Measurements from ENCODE around the gene STX17.

DNA sequence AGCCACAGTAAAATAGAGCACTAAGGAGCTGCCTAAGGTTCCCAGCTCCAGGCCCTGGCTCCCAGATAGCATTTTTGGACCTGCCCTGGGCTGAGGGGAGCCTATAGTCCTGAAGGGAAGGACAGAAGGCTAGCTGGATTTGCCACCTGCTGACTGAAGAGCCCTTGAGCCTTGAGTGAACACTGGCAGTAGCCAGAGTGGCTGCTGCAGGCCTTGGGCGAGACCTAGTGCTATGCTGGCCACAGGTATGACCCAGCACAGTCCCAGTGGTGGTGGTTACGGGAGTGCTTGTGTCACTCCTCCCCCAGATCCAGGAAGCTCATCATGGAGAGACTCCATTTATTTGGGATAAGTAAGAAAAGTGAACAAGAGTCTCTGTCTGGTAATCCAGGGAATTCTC lies 10.3 kb upstream of the STX17 start:
- TF ChIP-seq, protein P1, sequence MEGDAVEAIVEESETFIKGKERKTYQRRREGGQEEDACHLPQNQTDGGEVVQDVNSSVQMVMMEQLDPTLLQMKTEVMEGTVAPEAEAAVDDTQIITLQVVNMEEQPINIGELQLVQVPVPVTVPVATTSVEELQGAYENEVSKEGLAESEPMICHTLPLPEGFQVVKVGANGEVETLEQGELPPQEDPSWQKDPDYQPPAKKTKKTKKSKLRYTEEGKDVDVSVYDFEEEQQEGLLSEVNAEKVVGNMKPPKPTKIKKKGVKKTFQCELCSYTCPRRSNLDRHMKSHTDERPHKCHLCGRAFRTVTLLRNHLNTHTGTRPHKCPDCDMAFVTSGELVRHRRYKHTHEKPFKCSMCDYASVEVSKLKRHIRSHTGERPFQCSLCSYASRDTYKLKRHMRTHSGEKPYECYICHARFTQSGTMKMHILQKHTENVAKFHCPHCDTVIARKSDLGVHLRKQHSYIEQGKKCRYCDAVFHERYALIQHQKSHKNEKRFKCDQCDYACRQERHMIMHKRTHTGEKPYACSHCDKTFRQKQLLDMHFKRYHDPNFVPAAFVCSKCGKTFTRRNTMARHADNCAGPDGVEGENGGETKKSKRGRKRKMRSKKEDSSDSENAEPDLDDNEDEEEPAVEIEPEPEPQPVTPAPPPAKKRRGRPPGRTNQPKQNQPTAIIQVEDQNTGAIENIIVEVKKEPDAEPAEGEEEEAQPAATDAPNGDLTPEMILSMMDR (conservative IDR thresholded peaks at IDR 0.05; ENCODE audit: low read length) = no peak
- no peak for TF ChIP-seq EZH2phosphoT487 (IDR thresholded peaks at IDR 0.05; ENCODE audit: borderline replicate concordance)

All from Loucy (cell line).